Esophagus (tissue), 2 donors: Measurements from ENCODE around the gene NTN4. TPM values are rescaled to one million over a fixed set of nuclear protein-coding genes. Genes with fewer than 3 reads are reported as not detected.
A peak's percentile ranks its signal among the peaks of the same experiment; 100 is the strongest.
"Not testable (repeated sequence)": the region's sequence is repeated elsewhere in the genome, so short reads cannot be mapped to it uniquely, and the experiment has no call there.

Source experiments
- H3K27ac ChIP-seq, 2 donors: one replicate each; pipeline ENCODE4 v1.5.1; 2013; ENCODE audit warnings: low read depth in 2 of 2, mild to moderate bottlenecking in 2 of 2, inconsistent platforms in 1 of 2, low read length in 1 of 2, moderate library complexity in 1 of 2
- H3K27me3 ChIP-seq, 2 donors: one replicate each; pipeline ENCODE4 v1.6.1; 2013; ENCODE audit warnings: low read length in 2 of 2, control low read depth in 1 of 2, mild to moderate bottlenecking in 1 of 2; ENCODE audit not compliant: insufficient read depth in 2 of 2, control insufficient read depth in 1 of 2
- H3K36me3 ChIP-seq, 2 donors: one replicate each; pipeline ENCODE4 v1.6.1; 2013; ENCODE audit warnings: low read length in 1 of 2; ENCODE audit not compliant: control insufficient read depth in 2 of 2, insufficient read depth in 2 of 2
- H3K4me1 ChIP-seq, 2 donors: one replicate each; pipeline ENCODE4 v1.6.1; 2013; ENCODE audit warnings: low read length in 1 of 2; ENCODE audit not compliant: control insufficient read depth in 2 of 2, insufficient read depth in 2 of 2
- H3K4me3 ChIP-seq, 2 donors: one replicate each; pipeline ENCODE4 v1.5.1; 2013; ENCODE audit warnings: low read length in 2 of 2, mild to moderate bottlenecking in 2 of 2, low read depth in 1 of 2, moderate library complexity in 1 of 2
- H3K9me3 ChIP-seq, 2 donors: one replicate each; pipeline ENCODE4 v1.6.1; 2013; ENCODE audit warnings: mild to moderate bottlenecking in 2 of 2, low read depth in 1 of 2, low read length in 1 of 2, moderate library complexity in 1 of 2; ENCODE audit not compliant: control insufficient read depth in 2 of 2, insufficient read depth in 1 of 2
- WGBS, 2 donors: extraction: QIAGEN DNeasy Blood & Tissue Kit; methylation state at CpG; one replicate each; pipeline ENCODE4 v1.1.7; 2013; 5-methylcytosine and 5-hydroxymethylcytosine counted together
- polyA plus RNA-seq, 2 donors: library from polyadenylated mRNA; stranded (reverse); fragments of 200-250 nt; gene quantifications; one replicate each; pipeline ENCODE4 v1.2.3, GENCODE V29; 2013
- donor health status: healthy with polysubstance abuse.
- donor health status: Bipolar disorder and iron deficiency.

NTN4 gene
- polyA plus RNA-seq, 2 donors = 3.8 to 6.2 TPM

DNA sequence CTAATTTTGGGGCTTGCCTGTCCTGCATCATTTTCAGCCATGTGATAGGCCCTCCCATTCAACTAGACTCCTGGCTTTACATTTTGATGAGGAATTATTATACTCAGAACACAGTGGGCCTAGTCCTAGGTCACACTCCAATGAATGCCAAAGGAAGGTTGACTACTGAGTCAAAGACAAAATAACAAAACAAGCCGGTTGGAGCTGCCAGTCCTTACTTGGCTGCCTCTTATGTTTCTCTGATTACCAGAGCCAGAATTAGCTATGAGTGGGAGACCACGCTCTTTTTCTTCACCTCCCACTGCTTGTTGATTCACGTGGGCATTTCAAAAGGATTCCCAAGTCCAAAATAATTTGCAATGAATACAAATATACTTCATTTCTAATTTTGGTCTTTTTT is 161.2 kb downstream of the NTN4 start:
- no peaks in the 10 kb centered on the region for H3K9me3 ChIP-seq
- WGBS, 2 donors = 47 to 67% methylated on average over 3 of the region's 3 CpGs
- no peak overlapping the region for H3K4me3 ChIP-seq
- no peaks in the 10 kb centered on the region for H3K36me3 ChIP-seq
- peak overlapping the region in 1 of 2 donors; percentile 63 for H3K27ac ChIP-seq
- H3K27me3 ChIP-seq = no peaks in the 10 kb centered on the region
- no peaks in the 10 kb centered on the region for H3K4me1 ChIP-seq

- Histone ChIP-seq H3K4me3 (no peak overlapping the region), H3K9me3 (no peaks in the 10 kb centered on the region), H3K4me1 (no peaks in the 10 kb centered on the region), H3K36me3 (no peaks in the 10 kb centered on the region), H3K27ac (peak overlapping the region in 1 of 2 donors; percentile 9), H3K27me3 (no peaks in the 10 kb centered on the region)
- 59 to 64% methylated on average over 5 of the region's 5 CpGs for WGBS, 2 donors
Measured at GRCh38 chr12:95626854-95627253, 163.7 kb downstream of the NTN4 start.

DNA sequence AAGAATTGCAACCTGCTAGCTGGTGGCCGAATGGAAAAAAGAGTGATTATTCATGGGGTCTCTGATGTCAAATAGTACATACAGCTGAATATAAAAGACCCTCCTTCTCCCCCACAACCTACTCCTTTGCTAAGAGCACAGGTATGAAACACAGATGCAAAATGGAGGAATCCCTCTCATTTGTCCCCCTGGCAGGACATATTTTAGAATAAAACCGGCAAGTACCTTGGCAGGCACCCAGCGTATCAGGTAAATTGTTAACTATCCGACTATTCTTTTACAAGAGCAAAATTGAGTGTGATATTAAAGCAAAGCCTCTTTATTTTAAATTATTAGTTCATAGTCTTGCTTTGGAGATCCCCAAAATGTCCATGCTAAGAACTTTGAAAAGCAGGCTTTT is 165.6 kb downstream of the NTN4 start:
- 45 to 65% methylated on average over 4 of the region's 4 CpGs for WGBS, 2 donors

GRCh38 chr12:95624589-95624988 is 166.0 kb downstream of the NTN4 start:
- Histone ChIP-seq H3K27ac (peak overlapping the region in 1 of 2 donors; percentile 4), H3K27me3 (no peaks in the 10 kb centered on the region), H3K36me3 (no peaks in the 10 kb centered on the region), H3K4me1 (no peaks in the 10 kb centered on the region), H3K4me3 (no peak overlapping the region), H3K9me3 (no peaks in the 10 kb centered on the region)
- 60 to 67% methylated on average over 7 of the region's 7 CpGs for WGBS, 2 donors

More for the DNA sequence above, 165.6 kb downstream of the NTN4 start:
- Histone ChIP-seq H3K4me1 (no peaks in the 10 kb centered on the region), H3K36me3 (no peaks in the 10 kb centered on the region), H3K9me3 (no peaks in the 10 kb centered on the region), H3K27ac (no peak overlapping the region), H3K27me3 (no peaks in the 10 kb centered on the region), H3K4me3 (no peak overlapping the region)

DNA sequence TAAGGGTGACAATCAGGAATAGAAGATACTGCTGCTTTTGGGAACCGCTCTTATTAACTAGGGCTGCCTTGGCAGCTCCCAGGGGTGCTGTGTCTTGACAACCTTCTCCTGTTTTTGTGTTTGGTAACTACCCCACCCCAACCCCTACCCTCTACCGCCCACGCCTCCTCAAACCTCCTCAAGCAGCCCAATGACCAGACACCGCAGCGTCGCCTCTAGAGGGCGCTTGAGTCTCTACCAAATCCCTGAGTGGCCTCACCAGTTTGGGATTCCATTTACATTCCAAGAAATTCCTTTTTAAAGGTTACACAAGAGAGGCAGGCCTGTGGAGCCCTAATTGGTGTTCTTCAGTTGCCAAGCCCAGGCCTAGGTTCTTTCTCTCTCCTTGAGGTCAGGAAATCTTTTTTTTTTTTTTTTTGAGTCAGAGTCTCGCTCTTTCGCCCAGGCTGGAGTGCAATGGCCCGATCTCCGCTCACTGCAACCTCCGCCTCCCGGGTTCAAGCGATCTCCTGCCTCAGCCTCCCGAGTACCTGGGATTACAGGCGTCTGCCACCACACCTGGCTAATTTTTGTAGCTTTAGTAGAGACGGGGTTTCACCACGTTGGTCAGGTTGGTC is 166.9 kb downstream of the NTN4 start:
- no peaks in the 10 kb centered on the region for H3K4me1 ChIP-seq
- H3K27me3 ChIP-seq = no peaks in the 10 kb centered on the region
- no peak overlapping the region for H3K27ac ChIP-seq
- WGBS, 2 donors = 69% methylated on average over 16 to 18 of the region's 18 CpGs
- no peak overlapping the region for H3K4me3 ChIP-seq
- no peaks in the 10 kb centered on the region for H3K36me3 ChIP-seq
- H3K9me3 ChIP-seq = no peaks in the 10 kb centered on the region

GRCh38 chr12:95622879-95623278 is 167.7 kb downstream of the NTN4 start:
- no peaks in the 10 kb centered on the region for H3K36me3 ChIP-seq
- no peaks in the 10 kb centered on the region for H3K4me1 ChIP-seq
- H3K4me3 ChIP-seq = no peak overlapping the region
- no peaks in the 10 kb centered on the region for H3K27me3 ChIP-seq
- WGBS, 2 donors = 80 to 86% methylated on average over 3 of the region's 3 CpGs
- H3K27ac ChIP-seq = no peak overlapping the region
- H3K9me3 ChIP-seq = no peaks in the 10 kb centered on the region

DNA sequence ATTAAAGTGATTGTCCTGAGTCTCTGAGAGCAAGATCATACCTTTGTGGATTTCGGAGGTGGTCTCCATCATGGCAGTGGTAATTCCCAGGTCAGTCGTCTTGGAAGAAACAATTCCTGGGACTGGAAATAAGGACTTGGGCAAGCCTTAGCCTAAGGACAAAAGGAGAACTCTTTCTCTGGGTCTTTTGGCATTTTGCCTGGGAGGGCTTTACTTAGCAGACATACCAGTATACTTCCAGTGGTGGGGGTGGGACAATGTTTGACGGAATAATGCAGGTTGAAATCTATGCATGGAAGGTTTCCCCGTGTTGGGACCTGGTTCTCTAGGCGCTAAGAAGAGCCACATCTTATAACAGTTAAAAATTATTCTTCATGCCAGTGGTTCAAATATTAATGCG is 168.8 kb downstream of the NTN4 start:
- Histone ChIP-seq H3K27me3 (no peaks in the 10 kb centered on the region), H3K4me1 (no peaks in the 10 kb centered on the region), H3K36me3 (no peaks in the 10 kb centered on the region), H3K27ac (no peak overlapping the region), H3K9me3 (no peaks in the 10 kb centered on the region), H3K4me3 (no peak overlapping the region)
- 85 to 93% methylated on average over 6 of the region's 6 CpGs for WGBS, 2 donors

DNA sequence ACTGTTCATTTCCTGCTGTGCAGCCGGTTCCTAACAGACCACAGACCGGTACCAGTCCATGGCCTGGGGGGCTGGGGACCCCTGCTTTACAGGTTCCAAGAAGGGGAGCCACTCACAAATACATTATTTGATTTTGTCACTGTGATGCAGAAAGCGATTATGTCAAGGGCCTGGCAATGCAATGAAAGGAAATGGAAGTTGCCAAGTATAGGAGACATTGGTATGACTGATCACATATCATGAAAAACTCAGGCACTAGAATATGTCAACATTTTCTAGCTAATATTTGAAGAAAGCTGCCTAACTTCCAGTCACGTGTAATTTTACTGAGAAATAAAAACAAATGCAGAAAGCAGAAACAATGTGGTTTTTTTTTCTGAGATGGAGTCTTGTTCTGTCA is 170.4 kb downstream of the NTN4 start:
- WGBS, 2 donors = 74 to 80% methylated on average over 4 of the region's 4 CpGs
- Histone ChIP-seq H3K27me3 (no peaks in the 10 kb centered on the region), H3K27ac (no peak overlapping the region)

GRCh38 chr12:95616470-95616869 is 174.1 kb downstream of the NTN4 start:
- not testable (repeated sequence) for H3K27me3 ChIP-seq, H3K27ac ChIP-seq, H3K36me3 ChIP-seq, H3K9me3 ChIP-seq, H3K4me1 ChIP-seq, H3K4me3 ChIP-seq
- 79 to 89% methylated on average over 7 of the region's 7 CpGs for WGBS, 2 donors

More for the DNA sequence above, 170.4 kb downstream of the NTN4 start:
- no peaks in the 10 kb centered on the region for H3K36me3 ChIP-seq
- no peaks in the 10 kb centered on the region for H3K9me3 ChIP-seq
- no peak overlapping the region for H3K4me3 ChIP-seq
- no peaks in the 10 kb centered on the region for H3K4me1 ChIP-seq

GRCh38 chr12:95615749-95616148 is 174.8 kb downstream of the NTN4 start:
- no peaks in the 10 kb centered on the region for H3K36me3 ChIP-seq
- H3K27me3 ChIP-seq = no peaks in the 10 kb centered on the region
- no peaks in the 10 kb centered on the region for H3K9me3 ChIP-seq
- no peak overlapping the region for H3K4me3 ChIP-seq
- no peaks in the 10 kb centered on the region for H3K4me1 ChIP-seq
- H3K27ac ChIP-seq = no peak overlapping the region
